Thyroid gland (tissue), 4 donors: ENCODE data around the gene RABL3.

ENCODE experiments used
- POLR2A ChIP-seq, 2 donors: fragments of 450-650 bp; IDR thresholded peaks; one replicate each; pipeline ENCODE4 v1.6.1; 2017; ENCODE audit warnings: antibody characterized with exemption in 2 of 2, mild to moderate bottlenecking in 2 of 2, moderate library complexity in 1 of 2
- TF ChIP-seq, protein P1 (sequence below), 6 experiments: fragments of 200-600 bp in 3 of 6; fragments of 450-650 bp in 3 of 6; sonication (generic) in 3 of 6; IDR thresholded peaks; one replicate each; pipeline ENCODE4 v1.5.1; 2016 to 2019; ENCODE audit warnings: antibody characterized with exemption in 6 of 6, mild to moderate bottlenecking in 2 of 6, inconsistent platforms in 1 of 6, moderate library complexity in 1 of 6

GRCh38 chr3:120646771-120647432 lies 95.4 kb downstream of the RABL3 start:
- TF ChIP-seq, protein P1, sequence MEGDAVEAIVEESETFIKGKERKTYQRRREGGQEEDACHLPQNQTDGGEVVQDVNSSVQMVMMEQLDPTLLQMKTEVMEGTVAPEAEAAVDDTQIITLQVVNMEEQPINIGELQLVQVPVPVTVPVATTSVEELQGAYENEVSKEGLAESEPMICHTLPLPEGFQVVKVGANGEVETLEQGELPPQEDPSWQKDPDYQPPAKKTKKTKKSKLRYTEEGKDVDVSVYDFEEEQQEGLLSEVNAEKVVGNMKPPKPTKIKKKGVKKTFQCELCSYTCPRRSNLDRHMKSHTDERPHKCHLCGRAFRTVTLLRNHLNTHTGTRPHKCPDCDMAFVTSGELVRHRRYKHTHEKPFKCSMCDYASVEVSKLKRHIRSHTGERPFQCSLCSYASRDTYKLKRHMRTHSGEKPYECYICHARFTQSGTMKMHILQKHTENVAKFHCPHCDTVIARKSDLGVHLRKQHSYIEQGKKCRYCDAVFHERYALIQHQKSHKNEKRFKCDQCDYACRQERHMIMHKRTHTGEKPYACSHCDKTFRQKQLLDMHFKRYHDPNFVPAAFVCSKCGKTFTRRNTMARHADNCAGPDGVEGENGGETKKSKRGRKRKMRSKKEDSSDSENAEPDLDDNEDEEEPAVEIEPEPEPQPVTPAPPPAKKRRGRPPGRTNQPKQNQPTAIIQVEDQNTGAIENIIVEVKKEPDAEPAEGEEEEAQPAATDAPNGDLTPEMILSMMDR (IDR thresholded peaks at IDR 0.05) = no peak
- TF ChIP-seq POLR2A (IDR thresholded peaks at IDR 0.05) = no peak
